Hepatocyte (in vitro differentiated cells): Measurements from ENCODE around the gene VIL1. TPM values are rescaled to one million over a fixed set of nuclear protein-coding genes. Genes with fewer than 3 reads are reported as not detected.

Source experiments
- DNase-seq: peaks from one replicate; pipeline ENCODE4 v3.0.0-alpha.2; 2016; ENCODE audit warnings: low spot score
- H2AFZ ChIP-seq: fragments of 200-600 bp; sonication (generic); 2 replicates; pipeline ENCODE4 v1.6.0; 2016; ENCODE audit warnings: antibody characterized with exemption, mild to moderate bottlenecking
- H3K27ac ChIP-seq: fragments of 200-600 bp; sonication (generic); 2 replicates; pipeline ENCODE4 v1.5.1; 2016; ENCODE audit warnings: mild to moderate bottlenecking
- H3K27me3 ChIP-seq: fragments of 200-600 bp; sonication (generic); 2 replicates; pipeline ENCODE4 v1.6.1; 2016
- H3K36me3 ChIP-seq: fragments of 200-600 bp; sonication (generic); replicated peaks from 2 replicates; pipeline ENCODE4 v1.5.1; 2016; ENCODE audit warnings: low read depth; ENCODE audit not compliant: insufficient read depth
- H3K4me1 ChIP-seq: fragments of 200-600 bp; sonication (generic); 2 replicates; pipeline ENCODE4 v1.5.1; 2016; ENCODE audit warnings: mild to moderate bottlenecking, moderate library complexity; ENCODE audit not compliant: insufficient read depth
- H3K4me2 ChIP-seq: fragments of 200-600 bp; sonication (generic); 2 replicates; pipeline ENCODE4 v1.6.0; 2016
- H3K4me3 ChIP-seq: fragments of 200-600 bp; sonication (generic); 2 replicates; pipeline ENCODE4 v1.5.1; 2016; ENCODE audit warnings: mild to moderate bottlenecking
- H3K79me2 ChIP-seq: fragments of 200-600 bp; sonication (generic); 2 replicates; pipeline ENCODE4 v1.6.0; 2017; ENCODE audit warnings: mild to moderate bottlenecking
- H3K9me2 ChIP-seq: fragments of 200-600 bp; sonication (generic); replicated peaks from 2 replicates; pipeline ENCODE4 v1.6.0; 2017; ENCODE audit warnings: mild to moderate bottlenecking; ENCODE audit not compliant: insufficient read depth
- H3K9me3 ChIP-seq: fragments of 200-600 bp; sonication (generic); 2 replicates; pipeline ENCODE4 v1.5.1; 2016; ENCODE audit warnings: low read depth, mild to moderate bottlenecking
- H4K20me1 ChIP-seq: fragments of 200-600 bp; sonication (generic); 2 replicates; pipeline ENCODE4 v1.6.0; 2016; ENCODE audit warnings: mild to moderate bottlenecking; ENCODE audit not compliant: insufficient read depth, poor library complexity, severe bottlenecking
- EZH2 ChIP-seq: fragments of 200-600 bp; sonication (generic); IDR thresholded peaks from 2 replicates; pipeline ENCODE4 v1.6.1; 2016; ENCODE audit warnings: antibody characterized with exemption, mild to moderate bottlenecking, borderline replicate concordance
- EZH2phosphoT487 ChIP-seq: fragments of 200-600 bp; sonication (generic); IDR thresholded peaks from one replicate; pipeline ENCODE4 v1.6.1; 2018; ENCODE audit warnings: antibody characterized with exemption, mild to moderate bottlenecking, low read depth, moderate library complexity; ENCODE audit not compliant: unreplicated experiment, severe bottlenecking
- WGBS: methylation state at CpG from one replicate; pipeline ENCODE4 v1.1.6; 2016; ENCODE audit warnings: low lambda C conversion rate; ENCODE audit errors: missing lambda C conversion rate; 5-methylcytosine and 5-hydroxymethylcytosine counted together
- polyA plus RNA-seq: library from polyadenylated mRNA; unstranded; fragments of >200 nt; fragmentation: Nextera tagmentation; extraction: Ambion mirVana; gene quantifications from 2 replicates; pipeline ENCODE4 v1.2.1, GENCODE V29; 2016
- total RNA-seq: library from RNA; depleted of rRNA; stranded (reverse); fragments of >200 nt; gene quantifications from 2 replicates; pipeline ENCODE4 v1.2.3, GENCODE V29; 2014
- TF ChIP-seq, protein P1 (sequence below): fragments of 200-600 bp; sonication (generic); IDR thresholded peaks from 2 replicates; pipeline ENCODE4 v1.5.1; 2016; ENCODE audit warnings: antibody characterized with exemption, mild to moderate bottlenecking; ENCODE audit not compliant: poor library complexity

The VIL1 gene
- total and polyA plus RNA-seq, 2 experiments from 2014 or later, result 160 to 261 TPM

DNA sequence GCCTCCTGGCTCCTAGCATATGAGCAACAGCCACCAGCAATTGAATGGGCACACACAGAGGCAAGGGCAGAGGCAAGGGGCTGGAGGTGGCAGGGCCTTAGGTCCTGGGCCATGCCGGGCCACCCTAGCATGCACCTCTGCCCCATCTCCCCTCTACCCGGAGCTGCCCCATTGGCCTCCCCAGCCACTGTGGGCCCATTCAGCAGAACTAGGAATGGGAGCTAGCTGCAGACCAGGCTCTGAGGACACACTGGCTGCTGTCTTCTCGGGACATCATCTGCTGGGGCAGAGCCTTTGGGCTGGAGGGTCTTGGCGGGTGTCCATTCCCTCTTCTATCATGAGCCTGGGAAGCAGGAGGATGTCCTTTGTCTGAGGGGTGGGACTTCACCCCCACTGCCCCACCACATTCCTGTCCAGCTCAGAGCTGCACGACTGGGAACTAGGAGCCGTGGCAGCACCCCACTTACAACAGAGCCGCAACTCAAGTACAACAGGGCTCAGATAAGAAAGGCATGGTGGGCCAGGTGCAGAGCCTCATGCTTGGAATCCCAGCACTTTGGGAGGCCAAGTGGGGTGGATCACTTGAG is 800 bp downstream of the VIL1 start:
- Histone ChIP-seq H3K27me3 (no peaks in the 10 kb centered on the region), H3K4me2 (peak overlapping the region; percentile 82), H3K9me3 (no peaks in the 10 kb centered on the region), H4K20me1 (peaks cover 9% of the 10 kb centered on the region), H3K4me3 (peak overlapping the region; percentile 37), H3K4me1 (peaks cover 12% of the 10 kb centered on the region), H3K79me2 (peaks cover 33% of the 10 kb centered on the region), H3K36me3 (no peaks in the 10 kb centered on the region), H2AFZ (no peak overlapping the region), H3K9me2 (no peaks in the 10 kb centered on the region), H3K27ac (peak overlapping the region; percentile 93)
- DNase-seq, result no peak
- WGBS, result 78% methylated on average over 7 of the region's 7 CpGs
- TF ChIP-seq EZH2 (no peak), EZH2phosphoT487 (no peak)
- TF ChIP-seq, protein P1, sequence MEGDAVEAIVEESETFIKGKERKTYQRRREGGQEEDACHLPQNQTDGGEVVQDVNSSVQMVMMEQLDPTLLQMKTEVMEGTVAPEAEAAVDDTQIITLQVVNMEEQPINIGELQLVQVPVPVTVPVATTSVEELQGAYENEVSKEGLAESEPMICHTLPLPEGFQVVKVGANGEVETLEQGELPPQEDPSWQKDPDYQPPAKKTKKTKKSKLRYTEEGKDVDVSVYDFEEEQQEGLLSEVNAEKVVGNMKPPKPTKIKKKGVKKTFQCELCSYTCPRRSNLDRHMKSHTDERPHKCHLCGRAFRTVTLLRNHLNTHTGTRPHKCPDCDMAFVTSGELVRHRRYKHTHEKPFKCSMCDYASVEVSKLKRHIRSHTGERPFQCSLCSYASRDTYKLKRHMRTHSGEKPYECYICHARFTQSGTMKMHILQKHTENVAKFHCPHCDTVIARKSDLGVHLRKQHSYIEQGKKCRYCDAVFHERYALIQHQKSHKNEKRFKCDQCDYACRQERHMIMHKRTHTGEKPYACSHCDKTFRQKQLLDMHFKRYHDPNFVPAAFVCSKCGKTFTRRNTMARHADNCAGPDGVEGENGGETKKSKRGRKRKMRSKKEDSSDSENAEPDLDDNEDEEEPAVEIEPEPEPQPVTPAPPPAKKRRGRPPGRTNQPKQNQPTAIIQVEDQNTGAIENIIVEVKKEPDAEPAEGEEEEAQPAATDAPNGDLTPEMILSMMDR, result no peak

DNA sequence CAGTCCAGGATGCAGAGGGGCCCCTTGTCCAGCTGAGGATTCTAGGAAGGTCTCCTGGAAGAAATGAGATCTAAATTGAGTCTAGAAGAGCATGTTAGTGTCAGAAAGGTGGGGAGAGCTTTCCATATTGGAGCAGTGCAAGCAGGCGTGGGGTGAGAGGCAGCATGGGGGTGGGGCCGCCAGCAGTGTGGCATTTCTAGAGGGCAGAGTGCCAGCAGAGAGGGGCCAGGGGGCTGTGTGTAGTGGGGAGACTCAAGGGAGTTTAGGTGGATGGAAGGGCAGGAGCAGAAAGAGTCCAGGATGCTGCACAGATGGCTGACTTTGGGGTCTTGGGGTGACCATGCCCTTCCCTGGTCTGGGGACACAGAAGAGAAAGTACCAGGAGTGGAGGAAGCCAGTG is 2.1 kb downstream of the VIL1 start:
- WGBS, result 81% methylated on average over 2 of the region's 2 CpGs
- peaks cover 33% of the 10 kb centered on the region for H3K79me2 ChIP-seq
- no peaks in the 10 kb centered on the region for H3K27me3 ChIP-seq
- H3K9me2 ChIP-seq, result no peaks in the 10 kb centered on the region
- H3K4me1 ChIP-seq, result peaks cover 12% of the 10 kb centered on the region
- H2AFZ ChIP-seq, result no peak overlapping the region
- no peak for DNase-seq
- H3K4me3 ChIP-seq, result no peak overlapping the region
- TF ChIP-seq EZH2 (no peak), EZH2phosphoT487 (no peak)
- TF ChIP-seq, protein P1, result no peak
- H3K36me3 ChIP-seq, result no peaks in the 10 kb centered on the region
- H3K27ac ChIP-seq, result peak overlapping the region; percentile 69
- H3K4me2 ChIP-seq, result peak overlapping the region; percentile 82
- H4K20me1 ChIP-seq, result peaks cover 9% of the 10 kb centered on the region
- H3K9me3 ChIP-seq, result no peaks in the 10 kb centered on the region

DNA sequence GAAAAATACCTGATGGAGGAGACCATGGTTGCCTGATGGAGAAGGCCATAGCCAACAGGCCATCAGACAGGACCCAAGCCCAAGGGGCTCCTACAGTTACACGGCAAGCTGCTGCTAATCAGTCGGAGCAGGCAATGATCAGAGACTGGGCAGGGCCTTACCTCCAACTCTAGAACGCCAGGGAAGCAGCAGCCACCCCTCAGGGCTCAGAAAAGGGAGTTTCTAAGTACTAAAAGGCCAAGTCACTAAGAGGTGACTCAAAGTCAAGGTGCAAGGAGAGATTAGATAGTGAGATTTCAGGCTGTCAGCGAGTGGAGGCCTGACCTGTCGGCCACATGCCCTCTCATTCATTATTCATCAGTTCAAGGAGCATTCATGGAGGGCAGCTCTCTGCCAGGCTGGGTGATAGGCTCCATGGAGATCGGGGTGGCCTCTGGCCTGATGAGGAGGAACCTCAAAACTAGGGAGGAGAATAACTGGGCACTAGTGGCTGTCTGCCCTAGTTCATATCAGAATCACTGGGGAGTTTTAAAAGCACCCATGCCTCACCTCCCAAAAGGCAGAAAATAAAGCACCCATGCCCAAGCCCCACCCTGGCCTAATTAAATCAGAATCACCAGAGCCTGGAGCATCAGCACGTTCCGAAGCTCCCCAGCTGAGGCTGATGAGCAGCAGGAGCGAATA is 3.6 kb downstream of the VIL1 start:
- no peak for TF ChIP-seq EZH2phosphoT487
- TF ChIP-seq, protein P1, result no peak
- TF ChIP-seq EZH2, result no peak
- Histone ChIP-seq H3K27me3 (no peaks in the 10 kb centered on the region), H3K9me2 (no peaks in the 10 kb centered on the region), H3K4me2 (peak overlapping the region; percentile 82), H2AFZ (no peak overlapping the region), H3K36me3 (no peaks in the 10 kb centered on the region), H3K27ac (peak overlapping the region; percentile 37), H3K9me3 (no peaks in the 10 kb centered on the region), H3K79me2 (peaks cover 33% of the 10 kb centered on the region), H3K4me3 (no peak overlapping the region), H4K20me1 (peaks cover 9% of the 10 kb centered on the region), H3K4me1 (peaks cover 12% of the 10 kb centered on the region)
- no peak for DNase-seq
- 79% methylated on average over 9 of the region's 9 CpGs for WGBS
